Omental fat pad (tissue), 4 donors: ENCODE results near the gene MOB1A. TPM values are rescaled to one million over a fixed set of nuclear protein-coding genes. Genes with fewer than 3 reads are reported as not detected.

ENCODE experiments used
- ATAC-seq: fragments of 150-250 bp; one replicate; pipeline ENCODE4 v1.9.1; 2016; ENCODE audit warnings: mild to moderate bottlenecking, moderate library complexity; ENCODE audit not compliant: low FRiP score
- DNase-seq: peaks from one replicate; pipeline ENCODE4 v3.0.0-alpha.2; 2019; ENCODE audit warnings: low spot score
- CTCF ChIP-seq, 3 donors: fragments of 450-650 bp; IDR thresholded peaks; one replicate each; pipeline ENCODE4 v1.5.1; 2016 to 2017; ENCODE audit warnings: antibody characterized with exemption in 3 of 3, mild to moderate bottlenecking in 3 of 3, moderate library complexity in 2 of 3
- total RNA-seq, 4 donors: library from RNA; depleted of rRNA; stranded (reverse); fragments of >200 nt; gene quantifications; one replicate each; pipeline ENCODE4 v1.1.0, GENCODE V29; 2016

The MOB1A gene
- total RNA-seq, 4 donors from 2014 or later, result 84.9 to 109 (median 93.2) TPM

GRCh38 chr2:74174909-74175308 is 3.8 kb downstream of the MOB1A start:
- DNase-seq (no peak), ATAC-seq (no peak)
- no peak for TF ChIP-seq CTCF (IDR thresholded peaks at IDR 0.05)

GRCh38 chr2:74168739-74169138 is 9.9 kb downstream of the MOB1A start:
- no peak for TF ChIP-seq CTCF (IDR thresholded peaks at IDR 0.05)
- DNase-seq (no peak), ATAC-seq (no peak)

GRCh38 chr2:74164761-74165160 is 13.9 kb downstream of the MOB1A start:
- ATAC-seq, result no peak
- DNase-seq, result no peak

GRCh38 chr2:74162951-74163350 is 15.7 kb downstream of the MOB1A start:
- TF ChIP-seq CTCF (IDR thresholded peaks at IDR 0.05), result no peak
- ATAC-seq (no peak), DNase-seq (no peak)

More at GRCh38 chr2:74164761-74165160, 13.9 kb downstream of the MOB1A start:
- no peak for TF ChIP-seq CTCF (IDR thresholded peaks at IDR 0.05)

- DNase-seq (no peak), ATAC-seq (no peak)
- TF ChIP-seq CTCF (IDR thresholded peaks at IDR 0.05), result no peak
Observed at GRCh38 chr2:74155830-74156229, 22.8 kb downstream of the MOB1A start.

- no peak for DNase-seq
- no peak for TF ChIP-seq CTCF (IDR thresholded peaks at IDR 0.05)
- no peak for ATAC-seq
Observed at GRCh38 chr2:74152954-74153353, 25.7 kb downstream of the MOB1A start.

GRCh38 chr2:74149570-74150319 is 28.9 kb downstream of the MOB1A start:
- TF ChIP-seq CTCF (IDR thresholded peaks at IDR 0.05), result no peak
- ATAC-seq, result no peak
- no peak for DNase-seq
